Spleen (tissue), 11 donors: ENCODE data around the gene IMPACT. TPM values are rescaled to one million over a fixed set of nuclear protein-coding genes. Genes with fewer than 3 reads are reported as not detected.

ENCODE experiments used
- DNase-seq: peaks from one replicate; pipeline ENCODE4 v3.0.0-alpha.2; 2020
- H3K27ac ChIP-seq, 8 donors: fragments of 200-600 bp; sonication (generic) in 7 of 8; 1 replicate in 4 of 8; 2 replicates in 4 of 8; pipeline versions ENCODE4 v1.5.0 to v1.8.0; 2016 to 2021; ENCODE audit warnings: inconsistent platforms in 4 of 8, mild to moderate bottlenecking in 4 of 8, moderate library complexity in 1 of 8
- H3K27me3 ChIP-seq, 7 donors: fragments of 200-600 bp; sonication (generic) in 6 of 7; replicated peaks in 1 of 7; 1 replicate in 4 of 7; 2 replicates in 3 of 7; pipeline versions ENCODE4 v1.5.0 to v1.8.0; 2016 to 2021; ENCODE audit warnings: inconsistent platforms in 3 of 7, mild to moderate bottlenecking in 1 of 7
- H3K36me3 ChIP-seq, 6 donors: fragments of 200-600 bp; sonication (generic) in 5 of 6; 1 replicate in 4 of 6; 2 replicates in 2 of 6; pipeline versions ENCODE4 v1.5.0 to v1.8.0; 2016 to 2021; ENCODE audit warnings: inconsistent platforms in 2 of 6
- H3K4me1 ChIP-seq, 6 donors: fragments of 200-600 bp; sonication (generic) in 5 of 6; 1 replicate in 3 of 6; 2 replicates in 3 of 6; pipeline versions ENCODE4 v1.5.0 to v1.8.0; 2016 to 2021; ENCODE audit warnings: inconsistent platforms in 3 of 6
- H3K4me3 ChIP-seq, 8 donors: fragments of 200-600 bp; sonication (generic) in 7 of 8; 1 replicate in 4 of 8; 2 replicates in 4 of 8; pipeline versions ENCODE4 v1.5.0 to v1.8.0; 2016 to 2021; ENCODE audit warnings: inconsistent platforms in 4 of 8, mild to moderate bottlenecking in 4 of 8, moderate library complexity in 2 of 8
- H3K9me3 ChIP-seq, 8 donors: fragments of 200-600 bp; sonication (generic) in 7 of 8; 1 replicate in 4 of 8; 2 replicates in 4 of 8; pipeline versions ENCODE4 v1.5.0 to v1.8.0; 2016 to 2021; ENCODE audit warnings: inconsistent platforms in 4 of 8
- CTCF ChIP-seq, 11 experiments: fragments of 200-600 bp in 7 of 11; fragments of 450-650 bp in 4 of 11; sonication (generic) in 4 of 11; IDR thresholded peaks in 8 of 11; conservative IDR thresholded peaks in 3 of 11; 1 replicate in 7 of 11; 2 replicates in 4 of 11; pipeline versions ENCODE4 v1.4.0 to v1.8.0; 2016 to 2021; ENCODE audit warnings: antibody characterized with exemption in 11 of 11, inconsistent platforms in 4 of 11, mild to moderate bottlenecking in 1 of 11
- POLR2A ChIP-seq, 3 donors: fragments of 450-650 bp; IDR thresholded peaks; one replicate each; pipeline ENCODE4 v1.5.1; 2017; ENCODE audit warnings: antibody characterized with exemption in 3 of 3, mild to moderate bottlenecking in 1 of 3
- POLR2AphosphoS5 ChIP-seq, 3 donors: sonication (generic); formaldehyde crosslinking; IDR thresholded peaks; one replicate each; pipeline ENCODE4 v1.5.1; 2017; ENCODE audit warnings: antibody characterized with exemption in 3 of 3
- WGBS, 5 donors: extraction: QIAGEN DNeasy Blood & Tissue Kit in 3 of 5; methylation state at CpG; one replicate each; pipeline versions ENCODE4 v1.1.5 to v1.1.7; 2013 to 2018; 5-methylcytosine and 5-hydroxymethylcytosine counted together
- intact Hi-C: fragments of 100-400 bp; cut with DNase I; formaldehyde crosslinking; loops from one replicate; pipeline ENCODE4 v1.15.0; 2023; ENCODE audit warnings: low total_unique reads
- polyA plus RNA-seq, 3 donors: library from polyadenylated mRNA; stranded (reverse); fragments of 200-250 nt; gene quantifications; one replicate each; pipeline ENCODE4 v1.2.1, GENCODE V29; 2013
- total RNA-seq, 7 donors: library from RNA; depleted of rRNA in 3 of 7; stranded (reverse); fragments of >200 nt in 3 of 7; fragmentation: NEBNext Ultra II Directional in 4 of 7; extraction: Animal tissue kit (Norgen Biotek cat#: 25700) in 4 of 7; gene quantifications; one replicate each; pipeline versions ENCODE4 v1.1.0 to v1.2.1, GENCODE V29; 2016 to 2021
- donor health status: healthy with polysubstance abuse.
- donor health status: DM: no; HTN: no; CAD: no; lungs with moderate emphysema.
- donor health status: DM: no; HTN: no; CAD: no.
- donor health status: Bipolar disorder and iron deficiency.
- donor health status: healthy.
- donor health status: DM: no; HTN: no; CAD: no.
- donor health status: DM: yes; HTN: yes; CAD: no.

Gene IMPACT
- total and polyA plus RNA-seq, 10 donors: 10.6 to 36.7 (median 22.0) TPM

- Histone ChIP-seq H3K27ac (peak overlapping the region in 3 of 8 donors; percentile 53 to 83 (median 62)), H3K36me3 (peaks cover 0 to 7% (median 0%) of the 10 kb centered on the region in 6 donors), H3K4me1 (peaks cover 0 to 12% (median 0%) of the 10 kb centered on the region in 6 donors), H3K27me3 (no peaks in the 10 kb centered on the region), H3K4me3 (no peak overlapping the region), H3K9me3 (no peaks in the 10 kb centered on the region)
- DNase-seq: no peak
- WGBS, 5 donors: 74 to 88% (median 78%) methylated on average over 5 of the region's 5 CpGs
- no peak for TF ChIP-seq POLR2AphosphoS5 (IDR thresholded peaks at IDR 0.05)
- no peak for TF ChIP-seq CTCF (IDR thresholded peaks at IDR 0.05 in 8 of 11, conservative IDR thresholded peaks at IDR 0.05 in 3 of 11)
- TF ChIP-seq POLR2A (IDR thresholded peaks at IDR 0.05): no peak
- intact Hi-C loops: no loop called here
Measured at GRCh38 chr18:24462838-24463775, 36.6 kb downstream of the IMPACT start.

GRCh38 chr18:24465486-24465885, 39.0 kb downstream of the IMPACT start:
- Histone ChIP-seq H3K4me1 (peaks cover 0 to 4% (median 0%) of the 10 kb centered on the region in 6 donors), H3K27ac (peak overlapping the region in 6 of 8 donors; percentile 27 to 83 (median 72)), H3K36me3 (no peaks in the 10 kb centered on the region), H3K27me3 (no peaks in the 10 kb centered on the region), H3K4me3 (no peak overlapping the region), H3K9me3 (no peaks in the 10 kb centered on the region)
- TF ChIP-seq CTCF (IDR thresholded peaks at IDR 0.05 in 8 of 11, conservative IDR thresholded peaks at IDR 0.05 in 3 of 11) (no peak), POLR2AphosphoS5 (IDR thresholded peaks at IDR 0.05) (no peak), POLR2A (IDR thresholded peaks at IDR 0.05) (no peak)
- no peak for DNase-seq
- 47 to 83% (median 74%) methylated on average over 7 of the region's 7 CpGs for WGBS, 5 donors
- intact Hi-C loops: no loop called here

- Histone ChIP-seq H3K27me3 (no peaks in the 10 kb centered on the region), H3K36me3 (no peaks in the 10 kb centered on the region), H3K27ac (peak overlapping the region in 3 of 8 donors; percentile 29 to 83 (median 73)), H3K9me3 (no peaks in the 10 kb centered on the region), H3K4me3 (no peak overlapping the region), H3K4me1 (no peaks in the 10 kb centered on the region)
- intact Hi-C loops: no loop called here
- TF ChIP-seq POLR2A (IDR thresholded peaks at IDR 0.05) (no peak), POLR2AphosphoS5 (IDR thresholded peaks at IDR 0.05) (no peak), CTCF (IDR thresholded peaks at IDR 0.05 in 8 of 11, conservative IDR thresholded peaks at IDR 0.05 in 3 of 11) (no peak)
- DNase-seq: no peak
- 31 to 78% (median 52%) methylated on average over 2 of the region's 2 CpGs for WGBS, 5 donors
Measured at GRCh38 chr18:24466771-24467170, 40.3 kb downstream of the IMPACT start.

GRCh38 chr18:24470022-24470618, 43.6 kb downstream of the IMPACT start:
- no peaks in the 10 kb centered on the region for H3K9me3 ChIP-seq
- no peaks in the 10 kb centered on the region for H3K27me3 ChIP-seq
- H3K4me3 ChIP-seq: no peak overlapping the region
- H3K27ac ChIP-seq: no peak overlapping the region
- intact Hi-C loops: no loop called here
- H3K36me3 ChIP-seq: no peaks in the 10 kb centered on the region
- DNase-seq: no peak
- no peaks in the 10 kb centered on the region for H3K4me1 ChIP-seq
- 89 to 97% (median 94%) methylated on average over 3 of the region's 3 CpGs for WGBS, 5 donors
- TF ChIP-seq POLR2AphosphoS5 (IDR thresholded peaks at IDR 0.05) (no peak), POLR2A (IDR thresholded peaks at IDR 0.05) (no peak), CTCF (IDR thresholded peaks at IDR 0.05 in 8 of 11, conservative IDR thresholded peaks at IDR 0.05 in 3 of 11) (no peak)
